GM21528 (cell line): ENCODE measurements around the gene COL27A1.
"Not testable (repeated sequence)": the region's sequence is repeated elsewhere in the genome, so short reads cannot be mapped to it uniquely, and the experiment has no call there.

Experiments
- ATAC-seq: cut with Tn5 transposase; IDR thresholded peaks from one replicate; pipeline ENCODE4 v1.9.1; 2021; ENCODE audit warnings: mild to moderate bottlenecking, moderate library complexity; ENCODE audit not compliant: unreplicated experiment, low FRiP score

The COL27A1 gene

GRCh38 chr9:114314881-114315722, 159.8 kb downstream of the COL27A1 start:
- ATAC-seq: no peak

GRCh38 chr9:114315723-114316363, 160.5 kb downstream of the COL27A1 start:
- no peak for ATAC-seq

GRCh38 chr9:114316605-114317230, 161.4 kb downstream of the COL27A1 start:
- ATAC-seq: no peak

GRCh38 chr9:114317665-114318357, 162.5 kb downstream of the COL27A1 start:
- ATAC-seq: no peak

- no peak for ATAC-seq
These were observed 163.1 kb downstream of the COL27A1 start for GRCh38 chr9:114318416-114318815.

- ATAC-seq: no peak
These were observed 163.8 kb downstream of the COL27A1 start for GRCh38 chr9:114319147-114319546.

- ATAC-seq: not testable (repeated sequence)
These were observed 165.4 kb downstream of the COL27A1 start for GRCh38 chr9:114320710-114321109.

GRCh38 chr9:114321759-114322158, 166.4 kb downstream of the COL27A1 start:
- ATAC-seq: no peak

GRCh38 chr9:114322160-114322818, 167.0 kb downstream of the COL27A1 start:
- ATAC-seq: not testable (repeated sequence)

- not testable (repeated sequence) for ATAC-seq
These were observed 167.6 kb downstream of the COL27A1 start, which contains the start of gene ORM1 for GRCh38 chr9:114322831-114323531. Gene ORM1, plus strand, starts transcription at chr9:114323098. Its CDS starts 36 bp downstream, at chr9:114323134.

- ATAC-seq: not testable (repeated sequence)
These were observed 168.5 kb downstream of the COL27A1 start for GRCh38 chr9:114323849-114324248.

GRCh38 chr9:114324492-114324891, 169.2 kb downstream of the COL27A1 start:
- ATAC-seq: no peak

- not testable (repeated sequence) for ATAC-seq
These were observed 169.6 kb downstream of the COL27A1 start for GRCh38 chr9:114324965-114325364.

GRCh38 chr9:114325684-114326254, 170.4 kb downstream of the COL27A1 start:
- not testable (repeated sequence) for ATAC-seq

GRCh38 chr9:114327749-114328148, 172.4 kb downstream of the COL27A1 start:
- ATAC-seq: no peak

GRCh38 chr9:114328357-114328820, 173.1 kb downstream of the COL27A1 start:
- ATAC-seq: not testable (repeated sequence)

GRCh38 chr9:114328937-114329624, 173.7 kb downstream of the COL27A1 start:
- not testable (repeated sequence) for ATAC-seq

GRCh38 chr9:114329625-114330022, 174.3 kb downstream of the COL27A1 start, which contains the start of gene ORM2:
Gene ORM2, plus strand, starts transcription at chr9:114329869. Its CDS starts 36 bp downstream, at chr9:114329905.
- not testable (repeated sequence) for ATAC-seq
